Measurements from ENCODE around the gene PRDM10. TPM values are rescaled to one million over a fixed set of nuclear protein-coding genes. Genes with fewer than 3 reads are reported as not detected.
"Not testable (repeated sequence)": the region's sequence is repeated elsewhere in the genome, so short reads cannot be mapped to it uniquely, and the experiment has no call there.

Gene PRDM10, protein sequence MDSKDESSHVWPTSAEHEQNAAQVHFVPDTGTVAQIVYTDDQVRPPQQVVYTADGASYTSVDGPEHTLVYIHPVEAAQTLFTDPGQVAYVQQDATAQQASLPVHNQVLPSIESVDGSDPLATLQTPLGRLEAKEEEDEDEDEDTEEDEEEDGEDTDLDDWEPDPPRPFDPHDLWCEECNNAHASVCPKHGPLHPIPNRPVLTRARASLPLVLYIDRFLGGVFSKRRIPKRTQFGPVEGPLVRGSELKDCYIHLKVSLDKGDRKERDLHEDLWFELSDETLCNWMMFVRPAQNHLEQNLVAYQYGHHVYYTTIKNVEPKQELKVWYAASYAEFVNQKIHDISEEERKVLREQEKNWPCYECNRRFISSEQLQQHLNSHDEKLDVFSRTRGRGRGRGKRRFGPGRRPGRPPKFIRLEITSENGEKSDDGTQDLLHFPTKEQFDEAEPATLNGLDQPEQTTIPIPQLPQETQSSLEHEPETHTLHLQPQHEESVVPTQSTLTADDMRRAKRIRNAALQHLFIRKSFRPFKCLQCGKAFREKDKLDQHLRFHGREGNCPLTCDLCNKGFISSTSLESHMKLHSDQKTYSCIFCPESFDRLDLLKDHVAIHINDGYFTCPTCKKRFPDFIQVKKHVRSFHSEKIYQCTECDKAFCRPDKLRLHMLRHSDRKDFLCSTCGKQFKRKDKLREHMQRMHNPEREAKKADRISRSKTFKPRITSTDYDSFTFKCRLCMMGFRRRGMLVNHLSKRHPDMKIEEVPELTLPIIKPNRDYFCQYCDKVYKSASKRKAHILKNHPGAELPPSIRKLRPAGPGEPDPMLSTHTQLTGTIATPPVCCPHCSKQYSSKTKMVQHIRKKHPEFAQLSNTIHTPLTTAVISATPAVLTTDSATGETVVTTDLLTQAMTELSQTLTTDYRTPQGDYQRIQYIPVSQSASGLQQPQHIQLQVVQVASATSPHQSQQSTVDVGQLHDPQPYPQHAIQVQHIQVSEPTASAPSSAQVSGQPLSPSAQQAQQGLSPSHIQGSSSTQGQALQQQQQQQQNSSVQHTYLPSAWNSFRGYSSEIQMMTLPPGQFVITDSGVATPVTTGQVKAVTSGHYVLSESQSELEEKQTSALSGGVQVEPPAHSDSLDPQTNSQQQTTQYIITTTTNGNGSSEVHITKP
- 7.0 and 7.9 TPM in 2 replicates for total RNA-seq

DNA sequence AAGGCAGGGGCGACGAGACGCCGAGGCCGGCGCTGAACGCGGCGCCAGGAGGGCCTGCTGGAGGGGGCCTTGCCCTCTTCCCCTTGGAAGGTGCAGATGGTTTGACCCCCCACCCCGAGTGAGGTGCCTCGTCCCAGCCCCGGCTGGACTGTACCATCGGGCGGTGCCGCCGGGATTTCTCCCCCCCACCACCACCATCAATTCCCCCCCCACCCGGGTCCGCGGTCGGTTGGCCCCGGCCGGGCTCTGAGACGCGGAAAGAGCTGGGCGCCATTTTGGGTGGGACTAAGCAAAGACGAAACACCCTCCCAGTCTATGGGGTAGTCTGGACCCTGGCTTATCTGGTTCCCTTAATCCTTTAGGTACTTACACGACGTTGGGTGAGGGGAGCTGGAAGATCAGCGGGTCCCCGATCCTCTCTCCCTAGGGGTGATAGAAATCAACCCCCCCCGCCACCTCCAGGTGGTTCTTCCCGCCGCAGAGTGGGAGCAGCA, at the start of gene PRDM10:
Gene PRDM10 (minus strand): TSS at position 484 of the 494 bp plus-strand sequence. CDS start 41,871 bp downstream, outside the sequence.
- DNase-seq (ENCODE audit: extremely low read depth, low read depth, low spot score): peak; percentile 58

DNA sequence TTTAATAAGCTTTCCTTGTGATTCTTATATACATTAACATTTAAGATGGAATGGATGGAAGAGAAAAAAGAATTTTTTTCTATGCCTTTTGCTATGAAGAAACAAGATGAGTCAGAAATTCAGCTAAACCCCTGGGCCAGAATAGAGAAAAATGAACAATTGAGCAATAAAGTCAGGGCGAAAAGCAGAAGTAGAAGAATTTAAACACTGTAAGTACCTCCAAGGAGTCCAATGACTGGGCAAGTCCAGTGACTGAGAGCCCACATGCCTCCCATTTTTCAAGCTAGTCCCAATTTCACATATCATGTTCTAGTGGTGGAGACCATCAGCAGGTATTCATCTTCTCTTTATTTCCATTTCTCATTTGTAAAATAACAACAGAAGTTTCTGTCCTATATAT, 48.4 kb upstream of the PRDM10 start:
- no peak for DNase-seq (ENCODE audit: extremely low read depth, low read depth, low spot score)

DNA sequence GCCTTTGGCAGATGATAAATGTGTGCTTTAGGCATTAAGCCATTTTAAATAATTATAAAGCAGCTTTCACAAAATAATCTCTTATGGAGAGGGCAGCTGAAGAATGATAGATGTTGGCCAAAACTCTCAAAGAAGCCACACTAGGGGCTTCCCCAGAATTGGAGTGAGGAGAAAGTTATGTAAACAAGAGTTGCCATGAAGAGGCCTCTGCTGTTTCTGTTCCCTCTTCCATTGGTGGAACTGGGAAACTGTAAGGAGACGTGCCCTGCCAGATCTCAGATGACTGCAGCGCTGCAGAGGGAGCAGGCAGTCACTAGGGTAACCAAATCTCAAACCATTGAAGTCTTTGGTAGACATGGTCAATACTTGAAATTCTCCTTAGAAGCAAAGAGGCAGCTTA, 47.6 kb upstream of the PRDM10 start:
- no peak for DNase-seq (ENCODE audit: extremely low read depth, low read depth, low spot score)

DNA sequence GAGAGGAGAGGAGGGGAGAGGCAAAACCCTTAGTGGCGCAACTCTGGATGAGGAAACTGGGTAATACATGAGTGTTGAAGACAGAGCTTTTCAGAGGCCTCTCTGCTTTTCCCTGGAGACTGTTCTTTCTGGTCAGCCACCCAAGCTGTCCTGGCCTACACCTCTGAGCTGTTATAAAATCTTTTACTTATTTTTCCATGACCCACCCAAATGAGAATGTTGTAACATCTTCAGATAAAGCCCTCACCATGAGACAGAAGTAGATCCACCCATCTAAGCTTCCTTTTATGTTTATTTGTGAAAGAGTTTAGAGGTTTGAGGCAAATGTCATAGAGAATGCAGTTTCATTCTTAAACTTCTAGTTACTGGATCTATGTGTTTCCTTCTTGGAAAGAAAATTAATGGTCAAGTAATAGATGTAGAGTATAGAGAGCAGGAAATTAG, 46.7 kb upstream of the PRDM10 start:
- no peak for DNase-seq (ENCODE audit: extremely low read depth, low read depth, low spot score)

DNA sequence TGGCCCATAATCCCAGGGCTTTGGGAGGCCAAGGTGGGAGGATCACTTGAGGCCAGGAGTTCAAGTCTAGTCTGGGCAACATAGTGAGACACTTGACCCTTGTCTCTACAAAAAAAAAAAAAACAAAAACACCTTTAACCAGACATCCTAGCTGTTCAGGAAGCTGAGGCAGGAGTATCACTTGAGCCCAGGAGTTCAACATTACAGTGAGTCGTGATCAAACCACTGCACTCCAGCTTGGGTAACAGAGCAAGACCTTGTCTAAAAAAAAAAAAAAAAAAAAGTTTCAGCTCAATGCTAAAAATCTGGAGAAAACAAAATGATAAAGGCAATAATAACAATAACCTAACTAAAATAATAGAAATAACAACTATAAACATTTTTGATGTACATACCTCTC, 44.5 kb upstream of the PRDM10 start:
- DNase-seq (ENCODE audit: extremely low read depth, low read depth, low spot score): no peak

DNA sequence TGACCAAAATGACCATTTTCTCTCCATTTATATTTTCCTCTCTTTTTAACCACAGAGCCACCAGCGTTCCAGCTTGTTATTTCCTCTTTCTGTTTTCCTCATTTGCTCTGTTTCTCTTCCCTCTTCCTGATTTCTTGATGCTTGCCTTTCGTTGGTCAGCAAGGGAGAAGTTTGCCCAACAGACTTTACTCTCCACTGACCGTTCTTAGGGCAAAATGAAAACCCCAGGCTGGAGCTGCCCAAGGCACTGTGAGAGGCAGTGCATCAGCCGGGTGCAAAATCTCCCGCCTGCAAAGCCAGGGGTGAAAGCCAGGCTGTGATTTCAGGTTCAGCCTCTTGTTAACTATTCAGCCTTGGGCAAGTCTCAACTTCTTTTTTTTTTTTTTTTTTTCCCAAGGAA, 40.9 kb upstream of the PRDM10 start:
- DNase-seq (ENCODE audit: extremely low read depth, low read depth, low spot score): no peak

DNA sequence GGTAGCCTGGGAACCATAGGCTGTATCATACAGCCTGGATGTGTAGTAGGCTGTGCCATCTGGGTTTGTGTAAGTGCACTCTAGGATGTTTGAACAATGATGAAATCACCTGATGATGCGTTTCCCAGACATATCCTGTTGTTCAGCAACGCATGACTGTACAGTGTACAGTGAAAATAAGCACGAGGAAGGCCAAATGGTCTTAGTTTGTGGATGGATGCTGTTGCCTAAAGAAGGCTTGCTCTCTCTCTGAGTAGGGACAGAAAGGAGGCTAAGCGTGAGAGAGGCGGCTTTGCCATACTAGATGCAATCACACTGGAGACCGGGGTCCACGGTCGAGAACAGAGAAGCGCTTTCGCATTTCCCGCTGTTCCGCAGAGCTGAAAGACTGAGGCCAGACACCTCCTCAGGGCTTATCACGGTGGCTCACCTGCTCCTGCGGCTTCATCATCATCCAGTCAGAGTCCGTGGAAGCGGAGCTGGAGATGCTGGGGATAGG, 39.5 kb upstream of the PRDM10 start:
- DNase-seq (ENCODE audit: extremely low read depth, low read depth, low spot score): peak; percentile 99

DNA sequence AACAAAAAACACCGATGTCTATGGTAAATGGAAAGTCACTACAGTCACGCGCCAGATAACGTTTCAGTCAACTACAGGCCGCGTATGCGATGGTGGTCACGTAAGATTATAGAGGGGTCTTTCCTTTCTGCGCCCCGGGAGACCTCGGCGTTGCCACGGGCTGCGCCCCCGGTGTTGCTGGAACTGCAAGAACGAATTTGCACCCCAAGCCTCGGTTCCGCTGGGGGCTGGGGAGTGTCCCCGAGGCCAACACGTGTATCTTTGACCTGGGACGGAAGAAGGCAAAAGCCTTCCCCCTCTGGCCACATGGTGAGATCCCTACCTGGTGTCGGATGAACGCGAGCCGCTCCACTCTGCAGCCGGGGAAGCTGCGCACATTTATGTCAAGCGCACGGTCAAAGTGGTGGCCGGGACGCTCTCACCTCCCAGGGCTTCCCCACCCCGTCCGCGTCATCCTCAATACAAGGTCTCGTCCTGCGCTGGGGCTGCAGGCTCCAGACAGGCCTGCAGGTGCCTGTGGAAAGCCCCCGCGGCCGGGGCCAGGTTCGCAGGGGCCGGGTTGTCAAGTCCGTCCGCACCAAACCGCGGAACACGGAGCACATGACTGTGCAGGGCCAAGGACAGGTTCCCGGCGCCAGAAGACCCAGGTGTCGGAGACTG, 37.8 kb upstream of the PRDM10 start:
- no peak for DNase-seq (ENCODE audit: extremely low read depth, low read depth, low spot score)

DNA sequence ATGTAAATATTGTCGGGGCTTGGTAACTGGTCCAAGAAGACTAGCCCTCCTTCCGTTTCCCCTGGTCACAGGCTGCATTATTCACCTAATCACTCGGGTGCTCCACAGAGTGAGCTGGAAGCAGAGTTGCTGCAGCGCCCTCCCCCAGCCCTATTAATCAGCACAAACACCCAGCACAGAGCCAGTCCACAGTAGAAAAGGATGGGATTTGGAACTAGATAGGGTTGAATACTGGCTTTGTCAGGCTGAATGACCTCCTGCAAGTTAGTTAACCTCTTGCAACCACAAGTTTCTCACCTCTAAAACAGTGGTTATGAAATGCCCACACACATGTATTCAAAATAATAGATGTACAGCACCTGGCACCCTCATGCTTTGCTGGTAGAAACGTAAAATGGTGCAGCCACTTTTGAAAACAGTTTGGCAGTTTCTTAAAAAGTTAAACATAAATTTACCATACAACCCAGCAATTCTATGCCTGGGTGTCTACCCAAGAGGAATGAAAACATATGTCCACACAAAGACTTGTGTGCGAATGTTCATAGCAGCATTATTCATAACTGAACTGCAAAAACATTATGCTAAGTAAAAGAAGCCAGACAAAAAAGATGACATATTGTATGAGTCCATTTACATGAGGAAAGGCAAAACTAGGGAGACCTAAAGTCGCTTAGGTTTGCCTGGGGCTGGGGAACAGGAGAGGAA, 35.4 kb upstream of the PRDM10 start:
- no peak for DNase-seq (ENCODE audit: extremely low read depth, low read depth, low spot score)

DNA sequence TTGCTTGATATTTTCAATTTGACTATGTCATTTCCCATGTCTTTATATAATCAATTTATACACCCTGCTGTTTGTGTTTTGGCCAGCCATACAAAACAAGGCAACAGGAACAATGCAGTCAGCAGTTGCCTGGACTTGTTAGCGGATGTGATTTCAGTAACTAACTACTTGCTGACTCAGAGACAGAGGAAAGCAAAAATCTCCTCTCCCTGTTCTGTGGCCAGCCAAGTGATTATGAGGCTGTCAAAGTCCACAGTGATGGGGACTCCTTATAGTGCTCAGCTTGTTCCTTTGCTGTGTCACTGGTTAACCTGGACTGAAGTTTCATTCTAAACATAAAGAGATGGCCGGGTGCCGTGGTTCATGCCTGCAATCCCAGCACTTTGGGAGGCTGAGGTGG, 34.4 kb upstream of the PRDM10 start:
- no peak for DNase-seq (ENCODE audit: extremely low read depth, low read depth, low spot score)

DNA sequence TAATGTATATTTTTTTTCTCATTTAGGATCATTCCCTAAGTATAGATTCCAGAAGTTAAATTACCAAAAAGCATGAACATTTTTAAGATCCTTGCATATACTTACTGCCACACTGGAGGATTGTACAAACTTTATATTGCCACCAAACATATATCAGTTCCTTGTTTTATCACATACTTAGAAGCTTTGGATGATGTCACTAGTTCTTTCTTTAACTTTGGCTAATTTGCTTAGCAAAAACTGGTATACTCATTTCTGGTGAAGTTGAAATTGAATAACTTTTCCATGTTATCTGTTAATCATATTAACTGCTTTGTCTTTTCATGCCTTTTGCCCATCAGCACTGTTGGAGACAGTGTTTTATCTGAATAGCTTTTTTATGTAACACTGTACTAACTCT, 31.6 kb upstream of the PRDM10 start:
- DNase-seq (ENCODE audit: extremely low read depth, low read depth, low spot score): no peak

DNA sequence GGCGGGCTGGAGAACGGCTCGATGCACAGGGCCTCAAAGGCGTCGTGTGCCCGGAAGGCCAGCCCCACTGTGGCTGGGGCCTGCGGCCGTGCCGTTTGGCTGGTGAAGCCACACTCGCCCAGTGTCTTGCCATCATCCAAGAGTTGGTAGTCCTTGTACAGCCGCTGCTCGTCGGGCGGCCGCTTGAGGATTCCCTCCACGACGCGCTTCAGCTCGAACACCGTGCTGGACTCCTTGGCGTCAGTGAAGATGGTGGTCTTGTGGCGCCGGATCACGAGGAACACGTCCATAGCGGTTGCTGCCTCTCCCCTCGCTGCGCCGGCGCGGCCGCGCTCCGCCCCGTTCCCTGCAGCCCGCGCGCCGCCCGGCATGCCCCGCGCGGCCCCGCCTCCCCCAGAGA, 30.3 kb upstream of the PRDM10 start:
- DNase-seq (ENCODE audit: extremely low read depth, low read depth, low spot score): no peak

DNA sequence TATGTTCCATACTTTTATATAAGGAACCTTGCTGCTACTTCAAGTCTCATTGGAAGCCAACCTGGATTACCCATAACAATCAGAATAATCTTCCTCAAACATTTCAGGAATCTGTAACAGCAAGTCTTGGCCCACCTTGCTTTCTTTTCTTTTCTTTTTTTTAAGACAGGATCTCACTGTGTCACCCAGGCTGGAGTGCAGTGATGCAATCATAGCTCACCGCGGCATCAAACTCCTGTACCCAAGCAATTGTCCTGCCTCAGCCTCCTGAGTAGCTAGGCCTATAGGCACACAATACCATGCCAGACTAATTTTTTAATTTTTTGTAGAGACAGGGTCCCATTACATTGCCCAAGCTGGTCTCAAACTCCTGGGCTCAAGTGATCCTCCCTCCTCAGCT, 29.3 kb upstream of the PRDM10 start:
- DNase-seq (ENCODE audit: extremely low read depth, low read depth, low spot score): no peak

DNA sequence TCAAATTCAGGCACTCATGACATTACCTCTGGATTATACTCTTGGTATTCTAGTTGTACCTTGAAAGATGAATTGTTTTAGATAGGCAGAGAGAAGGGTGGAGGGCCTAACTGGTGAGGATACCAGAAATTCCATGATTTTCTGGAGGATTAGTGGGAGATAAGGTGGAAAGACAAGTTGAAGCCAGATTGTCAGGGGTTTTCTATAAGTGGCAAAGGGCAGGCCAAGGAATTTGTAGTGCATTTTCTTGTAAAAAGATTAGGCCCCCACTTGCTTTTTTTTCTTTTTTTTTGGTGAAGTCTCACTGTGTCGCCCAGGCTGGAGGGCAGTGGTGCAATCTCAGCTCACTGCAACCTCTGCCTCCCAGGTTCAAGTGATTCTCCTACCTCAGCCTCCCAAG, 28.4 kb upstream of the PRDM10 start:
- no peak for DNase-seq (ENCODE audit: extremely low read depth, low read depth, low spot score)

DNA sequence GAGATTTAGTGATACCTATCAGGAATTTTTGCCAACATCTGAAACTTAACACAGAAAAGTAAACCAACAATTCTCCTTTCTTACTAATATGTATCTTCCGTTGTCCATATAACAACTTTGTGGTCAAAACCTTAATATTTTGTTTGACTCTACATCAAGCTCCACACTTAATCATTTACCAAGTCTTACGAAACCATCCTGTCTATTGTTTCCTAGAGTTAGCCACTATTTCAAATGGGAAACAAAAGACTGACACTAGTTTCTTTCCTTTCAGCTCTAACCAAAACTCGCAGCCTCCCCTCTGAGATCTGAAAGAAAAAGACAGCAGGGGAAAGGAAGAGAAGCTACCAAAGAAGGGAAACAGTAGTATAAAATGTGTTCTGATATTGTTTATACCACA, 26.5 kb upstream of the PRDM10 start:
- no peak for DNase-seq (ENCODE audit: extremely low read depth, low read depth, low spot score)

DNA sequence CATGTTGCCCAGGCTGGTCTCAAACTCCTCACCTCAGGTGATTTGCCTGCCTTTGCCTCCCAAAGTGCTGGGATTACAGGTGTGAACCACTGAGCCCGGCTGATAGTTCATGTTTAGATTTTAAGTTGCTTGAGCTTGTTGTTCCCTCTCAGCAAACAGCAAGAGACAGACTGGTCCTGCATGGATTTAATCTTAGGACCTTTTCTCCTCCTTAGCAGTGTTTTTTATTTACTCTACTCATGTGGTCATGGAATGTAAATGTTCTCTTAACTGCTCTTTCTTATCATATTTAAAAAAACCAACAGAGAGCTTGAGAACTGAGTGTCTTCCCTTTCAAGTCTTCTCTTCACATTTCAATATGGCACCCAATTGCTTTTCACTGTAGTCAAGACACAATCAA, 22.7 kb upstream of the PRDM10 start:
- DNase-seq (ENCODE audit: extremely low read depth, low read depth, low spot score): no peak

DNA sequence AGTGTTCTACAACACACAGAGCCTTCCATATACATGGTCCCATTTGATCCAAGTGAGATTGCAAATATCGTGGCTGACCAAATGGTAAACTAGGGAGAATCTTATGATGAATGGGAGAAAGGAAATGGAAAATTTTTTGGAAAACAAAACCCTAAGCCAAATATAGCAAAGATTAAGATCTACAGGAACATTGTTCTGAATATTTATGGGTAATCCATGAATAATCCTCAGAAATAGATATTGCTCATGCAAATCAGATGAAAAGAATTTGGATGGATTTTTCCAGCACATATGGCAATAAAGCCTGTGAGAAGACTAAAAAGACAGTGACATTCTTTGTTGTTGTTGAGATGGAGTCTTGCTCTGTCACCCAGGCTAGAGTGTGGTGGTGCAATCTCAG, 21.7 kb upstream of the PRDM10 start:
- DNase-seq (ENCODE audit: extremely low read depth, low read depth, low spot score): no peak

DNA sequence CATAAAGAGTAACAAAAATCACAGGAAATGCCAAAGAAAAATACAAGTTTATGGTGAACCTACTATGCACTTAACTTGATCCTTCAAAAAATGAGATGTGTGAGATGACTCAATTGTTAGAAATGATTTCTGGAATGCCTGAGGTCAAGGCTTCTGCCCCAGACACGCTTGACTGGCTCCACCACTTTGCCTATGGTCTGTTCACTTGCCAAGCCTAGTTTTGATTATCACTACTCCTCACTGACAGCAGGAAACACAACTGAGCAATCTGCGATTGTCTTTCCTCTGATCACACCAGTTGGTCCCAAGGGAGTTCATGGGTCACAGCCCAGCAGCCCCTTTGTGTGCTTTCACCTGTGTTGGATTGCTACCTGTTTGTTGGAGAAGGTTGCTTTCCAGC, 20.6 kb upstream of the PRDM10 start:
- no peak for DNase-seq (ENCODE audit: extremely low read depth, low read depth, low spot score)

DNA sequence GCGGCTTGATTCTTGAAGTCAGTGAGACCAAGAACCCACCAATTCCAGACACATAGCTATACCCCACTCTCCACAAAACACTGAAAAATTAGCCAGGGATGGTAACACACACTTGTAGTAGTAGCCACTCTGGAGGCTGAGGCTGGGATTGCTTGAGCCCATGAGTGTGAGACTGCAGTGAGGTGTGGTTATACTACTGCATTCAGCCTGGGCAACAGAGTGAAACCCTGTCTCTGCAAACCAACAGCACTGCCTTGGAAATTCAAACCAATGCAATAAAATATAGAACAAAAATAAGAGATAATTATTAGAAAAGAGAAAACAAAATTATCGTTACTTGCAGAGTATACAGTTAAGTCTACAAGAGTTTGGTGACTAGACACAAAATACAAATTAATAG, 20.2 kb upstream of the PRDM10 start:
- no peak for DNase-seq (ENCODE audit: extremely low read depth, low read depth, low spot score)

DNA sequence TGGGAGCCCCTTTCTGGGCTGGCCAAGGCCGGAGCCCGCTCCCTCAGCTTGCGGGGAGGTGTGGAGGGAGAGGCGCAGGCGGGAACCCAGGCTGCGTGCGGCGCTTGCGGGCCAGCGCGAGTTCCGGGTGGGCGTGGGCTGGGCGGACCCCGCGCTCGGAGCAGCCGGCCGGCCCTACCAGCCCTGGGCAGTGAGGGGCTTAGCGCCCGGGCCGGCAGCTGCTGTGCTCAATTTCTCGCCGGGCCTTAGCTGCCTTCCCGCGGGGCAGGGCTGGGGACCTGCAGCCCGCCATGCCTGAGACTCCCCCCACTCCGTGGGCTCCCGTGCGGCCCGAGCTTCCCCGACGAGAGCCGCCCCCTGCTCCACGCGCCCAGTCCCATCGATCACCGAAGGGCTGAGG, 19.0 kb upstream of the PRDM10 start:
- DNase-seq (ENCODE audit: extremely low read depth, low read depth, low spot score): not testable (repeated sequence)
